ENCODE results near the gene APBA2.

- TF ChIP-seq CTCF (IDR thresholded peaks at IDR 0.05) (no peak), POLR2A (IDR thresholded peaks at IDR 0.05) (no peak)
Measured at GRCh38 chr15:29134239-29134638, 248.5 kb downstream of the APBA2 start.

Data from heart left ventricle (tissue), 13 donors.